ENCODE measurements around the gene MOSMO. TPM values are rescaled to one million over a fixed set of nuclear protein-coding genes. Genes with fewer than 3 reads are reported as not detected.

The MOSMO gene
- total RNA-seq, 4 donors from 2014 or later, result 13.8 to 39.8 (median 28.1) TPM

DNA sequence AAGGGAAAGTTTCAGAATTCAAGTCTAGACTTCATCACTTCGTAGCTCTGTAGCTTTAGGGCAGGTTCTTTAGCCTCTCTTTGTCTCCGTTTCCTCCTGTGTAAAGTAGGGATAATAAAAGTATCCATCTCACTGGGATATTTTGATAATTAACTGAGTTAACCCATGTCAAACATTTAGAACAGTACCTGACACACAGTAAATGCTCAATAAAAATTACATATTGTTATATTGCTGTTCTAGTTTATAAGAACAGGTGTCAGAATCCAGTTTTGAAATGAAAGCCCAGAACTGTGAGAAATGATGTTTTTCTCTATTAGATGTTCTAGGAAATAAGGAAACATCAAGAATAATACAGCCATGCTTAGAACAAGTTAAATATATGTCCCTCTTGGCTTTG is 4.3 kb downstream of the MOSMO start:
- intact Hi-C loops (cut with DNase I), result no loop called here
- WGBS, 2 donors, result 46 to 47% methylated on average over 2 of the region's 2 CpGs
- Histone ChIP-seq H3K4me1 (peaks cover 11 to 12% of the 10 kb centered on the region in 2 donors), H3K36me3 (no peaks in the 10 kb centered on the region), H3K9me3 (no peaks in the 10 kb centered on the region), H3K4me3 (replicated peaks in 1 of 3) (no peak overlapping the region), H3K27me3 (no peaks in the 10 kb centered on the region), H3K27ac (no peak overlapping the region)
- TF ChIP-seq CTCF (IDR thresholded peaks at IDR 0.05) (no peak), POLR2A (IDR thresholded peaks at IDR 0.05) (no peak)
- DNase-seq, result no peak

DNA sequence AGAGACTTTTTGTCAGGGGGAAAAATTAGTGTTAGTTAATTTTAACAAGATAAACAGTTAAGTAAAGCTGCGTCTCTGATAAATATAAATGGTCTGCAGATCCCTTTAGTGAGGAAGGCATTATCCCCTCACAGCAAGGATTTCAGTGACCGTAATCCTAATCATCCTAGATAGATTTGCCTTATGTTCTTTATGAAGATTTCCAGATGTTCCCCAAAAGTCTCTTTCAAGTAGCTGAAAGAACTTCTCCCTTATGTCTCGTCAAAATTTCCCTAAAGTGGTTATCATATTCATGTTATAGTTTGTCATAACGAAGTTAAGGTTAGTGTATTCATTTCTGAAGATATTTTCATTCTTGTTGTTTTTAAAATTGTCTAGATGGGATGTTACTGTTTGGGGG is 5.6 kb downstream of the MOSMO start:
- intact Hi-C loops (cut with DNase I), result no loop called here
- Histone ChIP-seq H3K27me3 (no peaks in the 10 kb centered on the region), H3K9me3 (no peaks in the 10 kb centered on the region), H3K4me3 (replicated peaks in 1 of 3) (no peak overlapping the region), H3K36me3 (no peaks in the 10 kb centered on the region), H3K27ac (no peak overlapping the region), H3K4me1 (peaks cover 10 to 11% of the 10 kb centered on the region in 2 donors)
- no peak for TF ChIP-seq CTCF (IDR thresholded peaks at IDR 0.05)
- no peak for TF ChIP-seq POLR2A (IDR thresholded peaks at IDR 0.05)
- WGBS, 2 donors, result 89 to 92% methylated on average over 4 of the region's 4 CpGs
- DNase-seq, result no peak

- TF ChIP-seq POLR2A (IDR thresholded peaks at IDR 0.05) (no peak), CTCF (IDR thresholded peaks at IDR 0.05) (no peak)
- H3K9me3 ChIP-seq, result no peaks in the 10 kb centered on the region
- peaks cover under 1 to 4% of the 10 kb centered on the region in 2 donors for H3K4me1 ChIP-seq
- H3K27ac ChIP-seq, result no peak overlapping the region
- WGBS, 2 donors, result 91 to 97% methylated on average over 2 of the region's 2 CpGs
- H3K36me3 ChIP-seq, result no peaks in the 10 kb centered on the region
- intact Hi-C loops (cut with DNase I), result no loop called here
- DNase-seq, result no peak
- H3K4me3 ChIP-seq (replicated peaks in 1 of 3), result no peak overlapping the region
- no peaks in the 10 kb centered on the region for H3K27me3 ChIP-seq
Measured at GRCh38 chr16:22014271-22014873, 6.5 kb downstream of the MOSMO start.

- TF ChIP-seq POLR2A (IDR thresholded peaks at IDR 0.05), result no peak
- TF ChIP-seq CTCF (IDR thresholded peaks at IDR 0.05), result no peak
- H3K4me1 ChIP-seq, result no peaks in the 10 kb centered on the region
Measured at GRCh38 chr16:22016927-22017326, 9.0 kb downstream of the MOSMO start.

DNA sequence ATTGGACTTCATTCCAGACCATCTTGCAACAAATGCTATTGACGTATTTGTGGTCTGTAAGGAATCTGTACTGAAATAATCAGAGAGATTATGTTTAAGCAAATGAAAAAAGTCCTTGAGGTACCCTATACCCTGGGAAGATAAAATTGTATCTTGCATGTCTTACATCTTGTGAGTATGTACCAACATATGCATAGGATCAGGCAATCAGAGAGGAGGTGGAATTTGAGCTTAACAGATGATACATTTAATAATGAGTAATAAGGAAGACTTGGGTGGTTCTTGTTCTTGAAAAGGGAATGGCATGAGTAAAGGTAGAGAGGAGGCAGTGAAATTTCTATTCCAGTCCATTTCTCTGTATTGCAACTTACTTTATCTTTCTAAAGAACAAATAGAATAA is 10.6 kb downstream of the MOSMO start:
- no peak for DNase-seq
- H3K27ac ChIP-seq, result no peak overlapping the region
- 93 to 98% methylated on average over 1 of the region's 1 CpG for whole genome bisulfite sequencing, 2 donors
- H3K9me3 ChIP-seq, result no peaks in the 10 kb centered on the region
- H3K36me3 ChIP-seq, result no peaks in the 10 kb centered on the region
- TF ChIP-seq POLR2A (IDR thresholded peaks at IDR 0.05) (no peak), CTCF (IDR thresholded peaks at IDR 0.05) (no peak)
- H3K4me1 ChIP-seq, result peaks cover 0 to 2% of the 10 kb centered on the region in 2 donors
- intact Hi-C loops (cut with DNase I), result no loop called here
- no peak overlapping the region for H3K4me3 ChIP-seq (replicated peaks in 1 of 3)
- H3K27me3 ChIP-seq, result no peaks in the 10 kb centered on the region

More at GRCh38 chr16:22016927-22017326, 9.0 kb downstream of the MOSMO start:
- intact Hi-C loops (cut with DNase I), result no loop called here
- Histone ChIP-seq H3K27me3 (no peaks in the 10 kb centered on the region), H3K36me3 (no peaks in the 10 kb centered on the region), H3K4me3 (replicated peaks in 1 of 3) (no peak overlapping the region), H3K9me3 (no peaks in the 10 kb centered on the region), H3K27ac (no peak overlapping the region)
- DNase-seq, result no peak
- WGBS, 2 donors, result 94 to 96% methylated on average over 4 of the region's 4 CpGs
